ENCODE measurements around the gene MEOX1.

DNA sequence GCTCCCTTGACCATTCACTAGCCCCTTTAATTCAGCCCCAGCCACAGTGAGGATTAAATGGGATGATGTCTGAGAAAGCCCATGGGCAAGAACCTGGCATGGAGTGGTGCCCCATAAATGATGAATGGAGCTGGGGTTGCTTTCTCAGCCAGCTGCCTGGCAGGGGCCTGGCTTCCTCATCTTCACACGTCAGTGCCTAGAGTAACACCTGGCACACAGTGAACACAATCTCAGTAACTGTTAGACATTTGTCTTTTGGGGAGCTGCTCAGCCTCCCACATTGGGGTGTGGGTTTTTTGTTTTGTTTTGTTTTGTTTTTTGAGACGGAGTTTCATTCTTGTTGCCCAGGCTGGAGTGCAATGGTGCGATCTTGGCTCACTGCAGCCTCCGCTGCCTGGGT, 47.5 kb upstream of the MEOX1 start:
- TF ChIP-seq POLR2A (IDR thresholded peaks at IDR 0.05; ENCODE audit: low read length) (no peak), GATA1 (IDR thresholded peaks at IDR 0.05; ENCODE audit: low read depth, low read length) (no peak)

Data from erythroblast (primary cell).